Measurements from ENCODE around the gene CFAP410. TPM values are rescaled to one million over a fixed set of nuclear protein-coding genes. Genes with fewer than 3 reads are reported as not detected.

Gene CFAP410
- total RNA-seq, 2 experiments from 2014 or later, result 15.1 to 20.6 TPM

- Histone ChIP-seq H3K9me2 (ENCODE audit: insufficient read depth, low read length) (no peaks in the 10 kb centered on the region), H3K4me2 (ENCODE audit: low read length) (no peak overlapping the region), H3K27ac (ENCODE audit: low read depth, low read length, poor library complexity, severe bottlenecking) (no peak overlapping the region), H3K79me2 (ENCODE audit: insufficient read depth, low read depth, low read length) (no peaks in the 10 kb centered on the region), H3K9me3 (ENCODE audit: low read length) (no peaks in the 10 kb centered on the region), H3K4me1 (ENCODE audit: insufficient read depth, low read length, poor library complexity, severe bottlenecking) (no peaks in the 10 kb centered on the region), H2AFZ (ENCODE audit: low read length) (no peak overlapping the region), H4K20me1 (ENCODE audit: insufficient read depth, low read length) (no peaks in the 10 kb centered on the region), H3K4me3 (ENCODE audit: low read depth, low read length, poor library complexity, severe bottlenecking) (no peak overlapping the region), H3K36me3 (ENCODE audit: insufficient read depth, low read length) (peaks cover 34% of the 10 kb centered on the region; the same call in 1 of the 2 replicates)
- ChIA-PET POLR2A (no interaction called here), CTCF (ENCODE audit: unreplicated experiment) (no interaction called here)
- BruUV-seq (replicated peaks), result no TSS peak
- TF ChIP-seq, protein P1, sequence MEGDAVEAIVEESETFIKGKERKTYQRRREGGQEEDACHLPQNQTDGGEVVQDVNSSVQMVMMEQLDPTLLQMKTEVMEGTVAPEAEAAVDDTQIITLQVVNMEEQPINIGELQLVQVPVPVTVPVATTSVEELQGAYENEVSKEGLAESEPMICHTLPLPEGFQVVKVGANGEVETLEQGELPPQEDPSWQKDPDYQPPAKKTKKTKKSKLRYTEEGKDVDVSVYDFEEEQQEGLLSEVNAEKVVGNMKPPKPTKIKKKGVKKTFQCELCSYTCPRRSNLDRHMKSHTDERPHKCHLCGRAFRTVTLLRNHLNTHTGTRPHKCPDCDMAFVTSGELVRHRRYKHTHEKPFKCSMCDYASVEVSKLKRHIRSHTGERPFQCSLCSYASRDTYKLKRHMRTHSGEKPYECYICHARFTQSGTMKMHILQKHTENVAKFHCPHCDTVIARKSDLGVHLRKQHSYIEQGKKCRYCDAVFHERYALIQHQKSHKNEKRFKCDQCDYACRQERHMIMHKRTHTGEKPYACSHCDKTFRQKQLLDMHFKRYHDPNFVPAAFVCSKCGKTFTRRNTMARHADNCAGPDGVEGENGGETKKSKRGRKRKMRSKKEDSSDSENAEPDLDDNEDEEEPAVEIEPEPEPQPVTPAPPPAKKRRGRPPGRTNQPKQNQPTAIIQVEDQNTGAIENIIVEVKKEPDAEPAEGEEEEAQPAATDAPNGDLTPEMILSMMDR (conservative IDR thresholded peaks at IDR 0.05; ENCODE audit: low read length), result no peak
- TF ChIP-seq EZH2phosphoT487 (IDR thresholded peaks at IDR 0.05; ENCODE audit: borderline replicate concordance, low read depth, low read length), result no peak
- no peak for DNase-seq (ENCODE audit: low spot score)
- intact Hi-C loops (cut with micrococcal nuclease; ENCODE audit: unreplicated experiment), result no loop called here
These were observed 25.7 kb downstream of the CFAP410 start for GRCh38 chr21:44313451-44313850.

DNA sequence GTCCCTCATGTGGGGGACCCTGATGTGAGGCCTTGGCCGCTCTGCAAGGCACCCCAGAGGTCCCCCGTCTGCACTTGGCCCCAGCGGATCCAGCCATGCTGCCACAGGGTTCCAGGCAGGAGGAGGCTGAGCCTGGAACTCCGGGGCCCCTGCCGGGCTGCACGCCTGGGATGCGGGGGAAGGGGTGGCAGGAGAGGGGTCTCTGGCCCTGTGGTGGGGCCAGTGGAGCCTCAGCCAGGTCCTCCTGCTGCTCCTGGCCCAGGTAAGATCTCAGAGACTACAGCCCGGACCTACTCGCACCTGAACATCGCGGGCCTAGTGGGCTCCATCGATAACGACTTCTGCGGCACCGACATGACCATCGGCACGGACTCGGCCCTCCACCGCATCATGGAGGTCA, 26.5 kb downstream of the CFAP410 start:
- DNase-seq (ENCODE audit: low spot score), result no peak
- CTCF ChIA-PET (ENCODE audit: unreplicated experiment), result no interaction called here

DNA sequence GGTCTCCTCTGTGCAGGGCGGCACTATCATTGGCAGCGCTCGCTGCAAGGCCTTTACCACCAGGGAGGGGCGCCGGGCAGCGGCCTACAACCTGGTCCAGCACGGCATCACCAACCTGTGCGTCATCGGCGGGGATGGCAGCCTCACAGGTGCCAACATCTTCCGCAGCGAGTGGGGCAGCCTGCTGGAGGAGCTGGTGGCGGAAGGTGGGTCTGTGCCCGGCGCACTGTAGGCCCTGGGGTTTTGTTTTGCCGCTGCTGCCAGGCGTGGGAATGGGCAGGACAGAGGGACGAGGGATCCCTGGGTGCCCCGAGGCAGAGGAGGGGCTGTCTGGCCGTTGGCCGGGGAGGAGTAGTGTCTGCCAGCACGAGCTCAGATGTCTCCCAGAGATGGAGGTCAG, 27.1 kb downstream of the CFAP410 start:
- no peaks in the 10 kb centered on the region for H3K9me2 ChIP-seq (ENCODE audit: insufficient read depth, low read length)
- TF ChIP-seq EZH2phosphoT487 (IDR thresholded peaks at IDR 0.05; ENCODE audit: borderline replicate concordance, low read depth, low read length), result no peak
- TF ChIP-seq, protein P1 (conservative IDR thresholded peaks at IDR 0.05; ENCODE audit: low read length), result no peak
- POLR2A ChIA-PET, result no interaction called here

More for the DNA sequence above, 26.5 kb downstream of the CFAP410 start:
- no peaks in the 10 kb centered on the region for H3K79me2 ChIP-seq (ENCODE audit: insufficient read depth, low read depth, low read length)
- no peak overlapping the region for H3K27ac ChIP-seq (ENCODE audit: low read depth, low read length, poor library complexity, severe bottlenecking)
- BruUV-seq (replicated peaks), result no TSS peak
- intact Hi-C loops (cut with micrococcal nuclease; ENCODE audit: unreplicated experiment), result no loop called here
- H3K9me2 ChIP-seq (ENCODE audit: insufficient read depth, low read length), result no peaks in the 10 kb centered on the region
- H3K4me1 ChIP-seq (ENCODE audit: insufficient read depth, low read length, poor library complexity, severe bottlenecking), result no peaks in the 10 kb centered on the region
- no peaks in the 10 kb centered on the region for H4K20me1 ChIP-seq (ENCODE audit: insufficient read depth, low read length)
- POLR2A ChIA-PET, result no interaction called here
- no peak overlapping the region for H2AFZ ChIP-seq (ENCODE audit: low read length)
- H3K4me2 ChIP-seq (ENCODE audit: low read length), result no peak overlapping the region
- peaks cover 34% of the 10 kb centered on the region; the same call in 1 of the 2 replicates for H3K36me3 ChIP-seq (ENCODE audit: insufficient read depth, low read length)
- no peak for TF ChIP-seq EZH2phosphoT487 (IDR thresholded peaks at IDR 0.05; ENCODE audit: borderline replicate concordance, low read depth, low read length)
- TF ChIP-seq, protein P1 (conservative IDR thresholded peaks at IDR 0.05; ENCODE audit: low read length), result no peak
- no peak overlapping the region for H3K4me3 ChIP-seq (ENCODE audit: low read depth, low read length, poor library complexity, severe bottlenecking)
- H3K9me3 ChIP-seq (ENCODE audit: low read length), result no peaks in the 10 kb centered on the region

More for the DNA sequence above, 27.1 kb downstream of the CFAP410 start:
- no peaks in the 10 kb centered on the region for H4K20me1 ChIP-seq (ENCODE audit: insufficient read depth, low read length)
- CTCF ChIA-PET (ENCODE audit: unreplicated experiment), result no interaction called here
- H3K4me1 ChIP-seq (ENCODE audit: insufficient read depth, low read length, poor library complexity, severe bottlenecking), result no peaks in the 10 kb centered on the region
- H3K4me3 ChIP-seq (ENCODE audit: low read depth, low read length, poor library complexity, severe bottlenecking), result no peak overlapping the region
- intact Hi-C loops (cut with micrococcal nuclease; ENCODE audit: unreplicated experiment), result no loop called here
- H3K4me2 ChIP-seq (ENCODE audit: low read length), result no peak overlapping the region
- peaks cover 37% of the 10 kb centered on the region; the same call in 1 of the 2 replicates for H3K36me3 ChIP-seq (ENCODE audit: insufficient read depth, low read length)
- no peaks in the 10 kb centered on the region for H3K9me3 ChIP-seq (ENCODE audit: low read length)
- no peak overlapping the region for H2AFZ ChIP-seq (ENCODE audit: low read length)
- no peaks in the 10 kb centered on the region for H3K79me2 ChIP-seq (ENCODE audit: insufficient read depth, low read depth, low read length)
- no peak for DNase-seq (ENCODE audit: low spot score)
- no TSS peak for BruUV-seq (replicated peaks)
- H3K27ac ChIP-seq (ENCODE audit: low read depth, low read length, poor library complexity, severe bottlenecking), result no peak overlapping the region

All from OCI-LY7 (cell line).